Activated T-cell treated with anti-CD3 and anti-CD28 coated beads, Interleukin-2, amount 50 U/mL, for 4 hours (primary cell): ENCODE measurements around the gene TIAM2. TPM values are rescaled to one million over a fixed set of nuclear protein-coding genes. Genes with fewer than 3 reads are reported as not detected.
"Not testable (repeated sequence)": the region's sequence is repeated elsewhere in the genome, so short reads cannot be mapped to it uniquely, and the experiment has no call there.

Experiments used
- ATAC-seq, 2 donors: fragments of 200-7000 bp; cut with Tn5 transposase; one replicate each; pipeline ENCODE4 v1.10.0; 2021
- DNase-seq: peaks from one replicate; pipeline ENCODE4 v3.0.0-alpha.2; 2020
- H3K27me3 Mint-ChIP-seq: one replicate; pipeline ENCODE4 v1.8.0; 2021; ENCODE audit warnings: low read depth, mixed read lengths
- H3K36me3 Mint-ChIP-seq: one replicate; pipeline ENCODE4 v1.8.0; 2022; ENCODE audit warnings: mixed read lengths; ENCODE audit not compliant: insufficient read depth
- H3K4me1 Mint-ChIP-seq: one replicate; pipeline ENCODE4 v1.8.0; 2021; ENCODE audit warnings: low read depth, mixed read lengths
- H3K4me3 Mint-ChIP-seq: one replicate; pipeline ENCODE4 v1.8.0; 2021; ENCODE audit warnings: mild to moderate bottlenecking, moderate library complexity, mixed read lengths
- H3K9me3 Mint-ChIP-seq: one replicate; pipeline ENCODE4 v1.8.0; 2021; ENCODE audit warnings: mixed read lengths
- total RNA-seq, 3 donors: library from RNA; stranded (reverse); gene quantifications; one replicate each; pipeline ENCODE4 v1.2.1, GENCODE V29; 2021

Gene TIAM2
- total RNA-seq, 3 donors from 2014 or later = 11.0 to 18.5 (median 12.2) TPM

DNA sequence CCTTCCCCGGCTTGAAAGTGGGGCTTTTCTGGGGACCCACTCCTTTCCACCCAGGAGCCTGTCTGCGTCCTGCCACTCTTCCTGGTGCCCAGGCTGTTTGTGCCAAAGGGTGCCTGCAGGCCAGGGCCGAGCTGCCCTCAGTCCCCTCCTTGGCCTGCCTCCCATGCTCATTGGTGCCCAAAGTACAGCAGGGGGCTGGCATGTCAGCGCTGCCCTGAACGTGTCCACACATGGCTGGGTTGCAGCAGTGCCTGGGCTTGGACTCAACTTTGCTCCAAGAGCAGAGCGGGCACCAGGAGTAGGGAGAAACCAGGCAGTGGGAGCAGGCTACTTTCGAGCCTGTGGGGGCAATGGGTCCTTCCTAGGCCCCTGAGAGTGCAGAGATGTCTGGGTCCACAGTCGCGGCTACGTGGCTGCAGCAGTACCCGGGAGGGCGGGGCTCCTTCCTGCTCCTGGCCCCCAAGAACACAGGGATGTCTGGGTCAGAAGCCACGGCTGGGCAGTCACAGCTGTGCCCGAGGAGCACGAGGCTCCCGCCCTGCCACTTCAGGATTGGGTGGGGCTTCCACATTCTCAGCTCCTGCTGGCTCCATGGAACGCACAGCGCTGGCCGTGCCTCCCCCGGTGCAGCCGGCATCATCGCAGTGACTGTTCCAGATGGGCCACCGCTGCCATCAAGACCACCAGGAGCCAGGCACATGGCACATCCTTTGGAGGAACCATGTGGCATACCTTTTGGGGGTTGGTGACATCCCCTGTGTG lies 218.7 kb downstream of the TIAM2 start:
- Mint-ChIP-seq H3K4me3 (no peak overlapping the region), H3K27me3 (no peaks in the 10 kb centered on the region), H3K36me3 (peaks cover 1% of the 10 kb centered on the region), H3K9me3 (no peaks in the 10 kb centered on the region), H3K4me1 (no peaks in the 10 kb centered on the region)
- DNase-seq (no peak), ATAC-seq (no peak)

- Mint-ChIP-seq H3K36me3 (peaks cover 1% of the 10 kb centered on the region), H3K9me3 (no peaks in the 10 kb centered on the region), H3K4me1 (no peaks in the 10 kb centered on the region), H3K4me3 (no peak overlapping the region), H3K27me3 (peaks cover 5% of the 10 kb centered on the region)
- no peak for ATAC-seq
- DNase-seq = no peak
These were observed 220.8 kb downstream of the TIAM2 start for GRCh38 chr6:155215906-155216305.

DNA sequence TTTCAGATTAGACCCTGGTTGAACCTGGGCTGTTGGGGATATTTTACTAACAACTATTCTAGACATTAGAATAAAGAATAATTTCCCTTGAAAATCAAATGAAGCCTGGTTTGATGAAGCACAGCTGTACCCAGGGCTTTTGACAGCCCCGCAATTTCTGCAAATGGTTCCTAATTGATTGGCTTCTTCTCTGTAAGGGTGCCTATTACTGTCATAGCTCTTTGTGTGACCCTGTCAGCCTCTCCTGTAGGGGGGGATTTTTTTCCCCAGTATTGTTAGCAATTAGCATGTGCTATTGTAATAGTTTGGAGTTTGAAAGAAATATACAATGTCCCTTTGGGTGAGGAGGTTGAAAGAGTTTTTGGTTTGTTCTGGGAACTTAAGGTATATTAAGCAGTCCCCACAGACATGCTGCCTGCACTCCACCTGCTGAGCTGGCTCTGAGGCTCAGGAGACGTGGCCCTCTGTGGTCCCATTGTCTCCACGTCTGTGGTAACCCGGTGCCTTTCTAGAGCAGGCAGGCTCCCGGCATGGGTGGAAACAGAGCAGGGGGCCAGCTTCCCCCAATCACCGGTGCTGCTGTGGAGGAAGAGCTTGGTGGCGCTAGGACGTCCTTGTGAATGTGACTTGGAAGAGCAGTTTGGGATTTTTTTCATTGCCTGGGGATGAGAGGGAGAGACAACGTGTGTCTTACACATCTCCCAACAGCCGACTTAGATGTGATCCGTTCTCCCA lies 221.4 kb downstream of the TIAM2 start:
- DNase-seq = no peak
- peaks cover 5% of the 10 kb centered on the region for H3K27me3 Mint-ChIP-seq
- no peaks in the 10 kb centered on the region for H3K9me3 Mint-ChIP-seq
- H3K4me3 Mint-ChIP-seq = no peak overlapping the region
- ATAC-seq = no peak
- no peaks in the 10 kb centered on the region for H3K4me1 Mint-ChIP-seq
- peaks cover 1% of the 10 kb centered on the region for H3K36me3 Mint-ChIP-seq

GRCh38 chr6:155218711-155219110 lies 223.6 kb downstream of the TIAM2 start:
- H3K4me1 Mint-ChIP-seq, ATAC-seq, DNase-seq, H3K9me3 Mint-ChIP-seq, H3K36me3 Mint-ChIP-seq, H3K27me3 Mint-ChIP-seq, H3K4me3 Mint-ChIP-seq: not testable (repeated sequence)

GRCh38 chr6:155219299-155219698 lies 224.2 kb downstream of the TIAM2 start:
- Mint-ChIP-seq H3K4me3 (no peak overlapping the region), H3K27me3 (peaks cover 5% of the 10 kb centered on the region), H3K4me1 (peaks cover 11% of the 10 kb centered on the region), H3K9me3 (no peaks in the 10 kb centered on the region), H3K36me3 (peaks cover 1% of the 10 kb centered on the region)
- no peak for DNase-seq
- no peak for ATAC-seq

GRCh38 chr6:155219858-155220301 lies 224.8 kb downstream of the TIAM2 start:
- no peaks in the 10 kb centered on the region for H3K9me3 Mint-ChIP-seq
- ATAC-seq (no peak), DNase-seq (no peak)
- H3K36me3 Mint-ChIP-seq = peaks cover 1% of the 10 kb centered on the region
- no peak overlapping the region for H3K4me3 Mint-ChIP-seq
- H3K4me1 Mint-ChIP-seq = peaks cover 17% of the 10 kb centered on the region
- peaks cover 5% of the 10 kb centered on the region for H3K27me3 Mint-ChIP-seq

GRCh38 chr6:155221086-155221485 lies 226.0 kb downstream of the TIAM2 start:
- Mint-ChIP-seq H3K9me3 (no peaks in the 10 kb centered on the region), H3K4me1 (peaks cover 20% of the 10 kb centered on the region), H3K4me3 (no peak overlapping the region)

GRCh38 chr6:155222506-155222905 lies 227.4 kb downstream of the TIAM2 start:
- Mint-ChIP-seq H3K27me3 (peaks cover 5% of the 10 kb centered on the region), H3K9me3 (no peaks in the 10 kb centered on the region), H3K4me3 (no peak overlapping the region), H3K36me3 (peaks cover 1% of the 10 kb centered on the region), H3K4me1 (peaks cover 20% of the 10 kb centered on the region)
- ATAC-seq (no peak), DNase-seq (no peak)

More at GRCh38 chr6:155221086-155221485, 226.0 kb downstream of the TIAM2 start:
- H3K27me3 Mint-ChIP-seq = peaks cover 5% of the 10 kb centered on the region
- DNase-seq (no peak), ATAC-seq (no peak)
- H3K36me3 Mint-ChIP-seq = peaks cover 1% of the 10 kb centered on the region

DNA sequence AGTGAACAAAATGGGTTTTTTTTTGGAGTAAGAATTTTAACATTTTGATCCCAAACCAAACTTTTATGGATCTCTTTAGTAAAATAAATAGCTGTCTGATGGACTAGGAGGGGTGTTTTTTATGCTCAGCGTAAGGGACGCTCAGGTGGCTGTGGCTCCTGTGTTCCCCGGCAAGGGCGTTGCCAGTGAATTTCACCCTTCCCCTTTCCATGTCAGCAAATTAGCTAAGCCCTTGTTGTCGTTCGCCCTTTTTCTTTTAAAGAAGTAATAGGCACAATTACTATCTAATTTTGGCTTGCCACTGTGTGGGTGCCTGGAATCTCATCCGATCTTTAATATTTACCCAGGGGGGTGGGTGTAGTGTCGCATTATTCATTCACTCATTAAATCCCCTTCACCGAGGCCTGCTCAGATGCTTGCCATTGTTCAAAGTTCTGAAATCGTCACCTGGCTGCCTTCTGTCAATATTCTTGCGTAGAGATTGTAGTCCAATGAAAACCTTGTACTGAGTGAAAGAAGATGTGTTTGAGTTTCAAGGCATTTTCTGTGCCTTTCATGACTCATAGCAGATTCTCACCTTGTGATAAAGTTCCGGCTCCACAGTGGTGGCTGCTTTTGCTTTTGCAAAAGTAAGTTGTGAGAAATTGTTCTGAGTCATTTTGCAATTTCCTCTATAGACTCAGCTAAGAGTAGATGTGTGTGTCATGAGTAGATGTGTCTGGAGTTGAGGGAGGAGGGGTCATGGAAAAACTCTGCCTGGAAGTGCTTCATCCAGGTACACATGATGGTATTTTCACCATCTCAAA lies 228.7 kb downstream of the TIAM2 start:
- Mint-ChIP-seq H3K4me3 (peak overlapping the region; percentile 48), H3K4me1 (peaks cover 20% of the 10 kb centered on the region), H3K9me3 (no peaks in the 10 kb centered on the region), H3K36me3 (peaks cover 1% of the 10 kb centered on the region), H3K27me3 (peaks cover 5% of the 10 kb centered on the region)
- ATAC-seq (peak; percentile 92 to 93), DNase-seq (peak; percentile 19)

- Mint-ChIP-seq H3K4me3 (no peak overlapping the region), H3K4me1 (peaks cover 20% of the 10 kb centered on the region), H3K36me3 (peaks cover 1% of the 10 kb centered on the region), H3K27me3 (no peaks in the 10 kb centered on the region), H3K9me3 (no peaks in the 10 kb centered on the region)
- DNase-seq (no peak), ATAC-seq (peak; percentile 9 to 11)
These were observed 229.5 kb downstream of the TIAM2 start for GRCh38 chr6:155224618-155225017.

- Mint-ChIP-seq H3K27me3 (no peaks in the 10 kb centered on the region), H3K9me3 (no peaks in the 10 kb centered on the region), H3K36me3 (no peaks in the 10 kb centered on the region), H3K4me1 (peaks cover 20% of the 10 kb centered on the region), H3K4me3 (no peak overlapping the region)
- ATAC-seq = no peak
- no peak for DNase-seq
These were observed 231.9 kb downstream of the TIAM2 start for GRCh38 chr6:155227046-155227445.

DNA sequence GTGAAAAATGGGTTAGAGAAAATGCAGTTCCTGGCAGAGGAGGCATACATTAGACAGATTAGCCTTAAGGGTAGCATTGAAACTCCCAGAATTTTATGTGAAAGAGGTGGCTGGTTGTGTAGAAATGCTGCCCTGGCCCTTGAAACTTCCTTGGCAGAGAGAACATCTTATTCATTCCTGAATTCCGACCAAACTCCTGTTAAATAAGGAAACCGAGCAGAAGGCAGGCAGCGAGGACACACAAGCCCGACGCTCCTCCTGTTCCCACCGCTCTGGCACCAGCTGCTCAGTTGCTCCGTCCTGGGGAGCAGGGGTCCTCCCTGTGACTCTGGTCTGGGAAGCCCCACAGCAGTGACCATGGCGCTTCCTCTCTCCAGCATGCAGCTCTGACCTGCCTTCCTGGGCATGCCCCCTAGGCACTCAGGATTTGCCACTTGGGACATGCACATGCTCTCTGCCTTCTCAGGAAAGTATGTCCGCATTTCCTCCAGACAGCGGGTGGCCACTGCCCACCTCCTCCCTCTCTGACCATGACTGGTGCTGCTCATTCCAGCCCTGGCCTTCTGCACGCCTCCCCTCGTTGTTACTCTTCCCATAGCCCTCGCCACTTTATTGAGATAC lies 233.5 kb downstream of the TIAM2 start:
- ATAC-seq (no peak), DNase-seq (no peak)
- no peaks in the 10 kb centered on the region for H3K27me3 Mint-ChIP-seq
- H3K36me3 Mint-ChIP-seq = no peaks in the 10 kb centered on the region
- no peaks in the 10 kb centered on the region for H3K9me3 Mint-ChIP-seq
- peaks cover 16% of the 10 kb centered on the region for H3K4me1 Mint-ChIP-seq
- no peak overlapping the region for H3K4me3 Mint-ChIP-seq

DNA sequence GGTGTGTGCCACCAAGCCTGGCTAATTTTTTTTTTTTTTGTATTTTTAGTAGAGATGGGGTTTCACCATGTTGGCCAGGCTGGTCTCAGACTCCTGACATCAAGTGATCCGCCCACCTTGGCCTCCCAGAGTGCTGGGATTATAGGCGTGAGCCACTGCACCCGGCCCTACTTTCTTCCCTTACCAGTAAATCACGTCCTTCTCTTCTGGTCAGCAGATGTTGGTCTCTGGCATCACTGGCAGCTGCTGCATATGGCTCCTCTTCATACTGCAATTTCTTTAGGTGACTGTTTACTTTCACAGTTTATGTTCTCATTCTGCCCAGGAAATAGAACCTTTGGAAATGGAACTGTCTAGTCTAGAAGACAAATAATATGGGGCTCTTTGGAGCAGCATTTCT lies 235.9 kb downstream of the TIAM2 start:
- not testable (repeated sequence) for H3K36me3 Mint-ChIP-seq, ATAC-seq, H3K9me3 Mint-ChIP-seq, DNase-seq, H3K4me1 Mint-ChIP-seq, H3K27me3 Mint-ChIP-seq, H3K4me3 Mint-ChIP-seq

DNA sequence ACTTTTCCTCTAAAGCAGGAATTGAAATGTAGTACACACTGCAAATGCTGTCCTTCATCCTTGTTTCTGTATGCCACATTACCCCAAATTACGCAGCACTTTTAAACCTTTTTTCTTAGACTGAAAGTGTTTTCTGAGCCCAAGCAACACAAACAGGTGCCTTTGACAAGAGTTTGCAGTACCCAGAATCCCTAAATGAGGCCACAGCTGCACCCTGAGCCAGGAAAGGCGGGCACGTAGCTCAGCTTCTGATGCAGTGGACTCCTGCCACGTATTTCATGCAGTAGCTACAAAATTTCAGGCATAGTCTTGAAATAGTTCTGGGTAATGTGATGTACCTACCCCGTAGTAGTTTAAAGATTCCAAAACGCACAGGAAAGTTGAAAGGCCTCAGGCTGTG lies 237.7 kb downstream of the TIAM2 start:
- Mint-ChIP-seq H3K9me3 (peaks cover under 1% of the 10 kb centered on the region), H3K4me1 (no peaks in the 10 kb centered on the region), H3K27me3 (no peaks in the 10 kb centered on the region), H3K4me3 (no peak overlapping the region), H3K36me3 (no peaks in the 10 kb centered on the region)
- ATAC-seq (no peak), DNase-seq (no peak)
